A673 (cell line): ENCODE results near the gene BCLAF3. TPM values are rescaled to one million over a fixed set of nuclear protein-coding genes. Genes with fewer than 3 reads are reported as not detected.

Experiments used
- BruUV-seq: library from RNA; stranded (reverse); fragments of 400-500 nt; replicated peaks from 2 replicates; lab custom pipeline; 2021; lab: Mats Ljungman, UMichigan
- CTCF ChIA-PET: fragments of 300-600 bp; sonication (Branson Sonifier 250); formaldehyde crosslinking; loops from one replicate; lab custom pipeline; 2022; ENCODE audit warnings: antibody characterized with exemption; lab: Charles Lee
- POLR2A ChIA-PET: fragments of 300-600 bp; sonication (Branson Sonifier 250); formaldehyde crosslinking; loops from one replicate; lab custom pipeline; 2022; ENCODE audit warnings: antibody characterized with exemption; ENCODE audit not compliant: low non-redundant PET; lab: Charles Lee
- DNase-seq: peaks from one replicate; pipeline ENCODE4 v3.0.0-alpha.2; 2015; ENCODE audit warnings: low spot score
- H3K27ac ChIP-seq: fragments of 200-600 bp; sonication (generic); 2 replicates; pipeline ENCODE4 v1.5.1; 2016; ENCODE audit warnings: mixed run types, low read depth, mild to moderate bottlenecking, mixed read lengths, antibody characterized with exemption, low read length; ENCODE audit not compliant: poor library complexity, severe bottlenecking
- H3K27me3 ChIP-seq: fragments of 200-600 bp; sonication (generic); replicated peaks from 2 replicates; pipeline ENCODE4 v1.6.1; 2017; ENCODE audit warnings: mixed run types, low read depth, mild to moderate bottlenecking, mixed read lengths, antibody characterized with exemption, low read length; ENCODE audit not compliant: insufficient read depth, poor library complexity
- H3K36me3 ChIP-seq: fragments of 200-600 bp; sonication (generic); 2 replicates; pipeline ENCODE4 v1.6.1; 2016; ENCODE audit warnings: mixed run types, mild to moderate bottlenecking, mixed read lengths, antibody characterized with exemption, low read length; ENCODE audit not compliant: insufficient read depth, poor library complexity, severe bottlenecking
- H3K4me1 ChIP-seq: fragments of 200-600 bp; sonication (generic); 2 replicates; pipeline ENCODE4 v1.6.1; 2017; ENCODE audit warnings: mixed run types, mild to moderate bottlenecking, mixed read lengths, antibody characterized with exemption, low read length; ENCODE audit not compliant: insufficient read depth, poor library complexity, severe bottlenecking
- H3K4me3 ChIP-seq: fragments of 200-600 bp; sonication (generic); 2 replicates; pipeline ENCODE4 v1.5.1; 2016; ENCODE audit warnings: low read depth, mixed run types, mild to moderate bottlenecking, mixed read lengths, low read length; ENCODE audit not compliant: poor library complexity, severe bottlenecking
- H3K9me3 ChIP-seq: fragments of 200-600 bp; sonication (generic); 2 replicates; pipeline ENCODE4 v1.6.1; 2016; ENCODE audit warnings: mixed run types, low read depth, mild to moderate bottlenecking, mixed read lengths, antibody characterized with exemption, low read length; ENCODE audit not compliant: poor library complexity, severe bottlenecking
- EZH2 ChIP-seq: fragments of 200-600 bp; sonication (generic); IDR thresholded peaks from 2 replicates; pipeline ENCODE4 v1.6.1; 2017; ENCODE audit warnings: borderline replicate concordance, low read depth, mild to moderate bottlenecking, mixed read lengths, antibody characterized with exemption, low read length; ENCODE audit not compliant: poor library complexity, severe bottlenecking
- intact Hi-C: fragments of 100-400 bp; cut with micrococcal nuclease; formaldehyde crosslinking; loops from one replicate; pipeline ENCODE4 v1.10.0; 2022; ENCODE audit not compliant: unreplicated experiment
- microRNA-seq: library from miRNA; unstranded; fragments of <30 nt; microRNA quantifications from one replicate; pipeline ENCODE4 v1.2.0, GENCODE V29; 2021
- total RNA-seq: library from RNA; stranded (reverse); gene quantifications from 2 replicates; pipeline ENCODE4 v1.2.3, GENCODE V29; 2021
- TF ChIP-seq, protein P1 (sequence below): fragments of 300-800, 200-600 bp; sonication (generic); conservative IDR thresholded peaks from 2 replicates; pipeline ENCODE4 v1.5.1; 2017; ENCODE audit warnings: low read depth, mild to moderate bottlenecking, antibody characterized with exemption, low read length, moderate library complexity, mixed read lengths

The BCLAF3 gene
- total RNA-seq, 1 experiment from 2014 or later: 7.7 TPM

DNA sequence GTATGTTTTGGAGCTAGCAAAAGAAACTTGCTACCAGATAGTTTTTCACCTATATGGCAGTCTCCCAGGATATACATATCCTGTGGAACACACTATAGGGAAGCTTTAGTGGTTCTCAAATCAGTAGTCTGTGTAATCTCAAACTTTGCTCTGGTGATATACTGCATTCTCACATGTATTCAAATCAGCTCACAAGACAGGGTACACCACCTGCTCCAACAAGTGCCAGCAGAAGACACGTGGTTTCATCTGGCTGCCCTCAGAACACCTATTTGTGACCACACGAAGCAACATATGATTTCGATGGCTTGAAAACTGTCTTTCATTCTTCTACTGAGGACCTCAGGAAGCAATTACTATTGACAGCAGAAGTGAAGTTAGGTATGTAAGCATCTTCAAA, 37.7 kb downstream of the BCLAF3 start:
- H3K9me3 ChIP-seq: no peaks in the 10 kb centered on the region
- no peak for DNase-seq
- POLR2A ChIA-PET: no interaction called here

DNA sequence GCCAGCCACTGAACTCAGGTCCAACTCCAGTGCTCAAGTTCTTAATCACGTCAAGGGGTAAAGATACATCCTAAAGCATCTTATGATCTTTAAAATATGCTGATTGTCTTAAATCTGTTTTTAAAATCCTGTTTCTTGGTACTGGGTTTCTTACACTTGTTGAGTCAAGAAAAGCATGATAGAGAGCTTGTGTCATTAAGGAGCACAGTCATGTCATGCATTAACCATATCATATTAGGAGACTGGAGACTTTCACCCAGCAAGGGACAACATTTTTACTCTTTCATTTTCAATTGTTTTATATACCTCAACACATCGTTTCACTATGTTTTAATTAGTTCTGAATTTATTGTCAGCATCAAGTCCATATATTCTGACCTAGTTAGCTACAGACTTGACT, 41.5 kb downstream of the BCLAF3 start:
- H3K27ac ChIP-seq: no peak overlapping the region
- no peak overlapping the region for H3K4me3 ChIP-seq
- H3K4me1 ChIP-seq: no peaks in the 10 kb centered on the region
- intact Hi-C loops: no loop called here
- TF ChIP-seq EZH2: no peak
- peaks cover 3% of the 10 kb centered on the region for H3K27me3 ChIP-seq
- ChIA-PET POLR2A (no interaction called here), CTCF (no interaction called here)
- no peak for DNase-seq
- no peaks in the 10 kb centered on the region for H3K36me3 ChIP-seq
- BruUV-seq: no TSS peak
- H3K9me3 ChIP-seq: no peaks in the 10 kb centered on the region

More for the DNA sequence above, 37.7 kb downstream of the BCLAF3 start:
- no peak overlapping the region for H3K27ac ChIP-seq
- CTCF ChIA-PET: no interaction called here
- no peak for TF ChIP-seq EZH2
- TF ChIP-seq, protein P1, sequence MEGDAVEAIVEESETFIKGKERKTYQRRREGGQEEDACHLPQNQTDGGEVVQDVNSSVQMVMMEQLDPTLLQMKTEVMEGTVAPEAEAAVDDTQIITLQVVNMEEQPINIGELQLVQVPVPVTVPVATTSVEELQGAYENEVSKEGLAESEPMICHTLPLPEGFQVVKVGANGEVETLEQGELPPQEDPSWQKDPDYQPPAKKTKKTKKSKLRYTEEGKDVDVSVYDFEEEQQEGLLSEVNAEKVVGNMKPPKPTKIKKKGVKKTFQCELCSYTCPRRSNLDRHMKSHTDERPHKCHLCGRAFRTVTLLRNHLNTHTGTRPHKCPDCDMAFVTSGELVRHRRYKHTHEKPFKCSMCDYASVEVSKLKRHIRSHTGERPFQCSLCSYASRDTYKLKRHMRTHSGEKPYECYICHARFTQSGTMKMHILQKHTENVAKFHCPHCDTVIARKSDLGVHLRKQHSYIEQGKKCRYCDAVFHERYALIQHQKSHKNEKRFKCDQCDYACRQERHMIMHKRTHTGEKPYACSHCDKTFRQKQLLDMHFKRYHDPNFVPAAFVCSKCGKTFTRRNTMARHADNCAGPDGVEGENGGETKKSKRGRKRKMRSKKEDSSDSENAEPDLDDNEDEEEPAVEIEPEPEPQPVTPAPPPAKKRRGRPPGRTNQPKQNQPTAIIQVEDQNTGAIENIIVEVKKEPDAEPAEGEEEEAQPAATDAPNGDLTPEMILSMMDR: no peak
- H3K36me3 ChIP-seq: no peaks in the 10 kb centered on the region
- H3K27me3 ChIP-seq: peaks cover 10% of the 10 kb centered on the region
- no peak overlapping the region for H3K4me3 ChIP-seq
- no peaks in the 10 kb centered on the region for H3K4me1 ChIP-seq
- no TSS peak for BruUV-seq
- intact Hi-C loops: no loop called here

DNA sequence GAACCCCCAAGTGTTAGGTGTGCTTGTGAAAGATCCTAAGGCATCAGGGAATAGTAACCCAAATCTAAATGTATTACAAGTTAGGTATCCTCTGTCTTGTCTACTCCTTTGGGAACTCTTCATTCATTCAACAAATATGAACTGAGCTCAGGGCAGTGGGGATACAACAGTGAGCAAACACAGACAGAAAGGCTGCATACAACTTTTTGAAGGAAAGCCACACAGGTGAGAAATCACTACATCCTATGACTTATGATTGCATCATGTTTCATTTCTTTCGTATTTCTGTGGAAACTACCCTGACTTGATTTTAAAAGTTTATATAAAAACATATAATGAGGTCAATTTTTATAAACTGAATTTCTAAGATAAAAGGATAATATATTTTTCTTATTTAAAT, 43.2 kb downstream of the BCLAF3 start:
- ChIA-PET POLR2A (no interaction called here), CTCF (no interaction called here)
- no peaks in the 10 kb centered on the region for H3K4me1 ChIP-seq
- no peak overlapping the region for H3K27ac ChIP-seq
- DNase-seq: no peak
- intact Hi-C loops: no loop called here
- no peaks in the 10 kb centered on the region for H3K36me3 ChIP-seq
- peaks cover 3% of the 10 kb centered on the region for H3K27me3 ChIP-seq
- BruUV-seq: no TSS peak
- TF ChIP-seq EZH2: no peak
- TF ChIP-seq, protein P1: no peak
- H3K9me3 ChIP-seq: no peaks in the 10 kb centered on the region
- no peak overlapping the region for H3K4me3 ChIP-seq

Small RNA genes within 50 kb of the gene (microRNA-seq; reads per million reads assigned to microRNA genes)
- gene MIR23C: 14.6 reads per million, percentile 37 among the genes with 10 or more reads in this experiment

Other genes starting within 250 kb of the BCLAF3 start
- gene SH3KBP1, start 103.5 kb downstream of the BCLAF3 start, total RNA-seq: 10.1 and 10.2 TPM in 2 replicates
- gene MAP7D2, start 125.8 kb upstream of the BCLAF3 start, total RNA-seq: 0.83 and 1.2 TPM in 2 replicates
- 175 and 184 TPM in 2 replicates for gene EIF1AX, start 150.8 kb upstream of the BCLAF3 start, total RNA-seq